CD14-positive monocyte (primary cell): ENCODE results near the gene EPHA2. TPM values are rescaled to one million over a fixed set of nuclear protein-coding genes. Genes with fewer than 3 reads are reported as not detected.

Source experiments
- DNase-seq, 3 donors: peaks; one replicate each; pipeline ENCODE4 v3.0.0-alpha.2; 2011 to 2022
- H2AFZ ChIP-seq: 2 replicates; pipeline ENCODE4 v1.6.0; 2012; ENCODE audit warnings: mild to moderate bottlenecking, low read depth, low read length, inconsistent platforms; ENCODE audit not compliant: insufficient read depth, poor library complexity, severe bottlenecking
- H3K27ac ChIP-seq, 2 donors: 1 replicate in 1 of 2; 2 replicates in 1 of 2; pipeline ENCODE4 v1.5.1; 2012 to 2013; ENCODE audit warnings: low read length in 2 of 2, control low read depth in 1 of 2, inconsistent platforms in 1 of 2, low read depth in 1 of 2, mild to moderate bottlenecking in 1 of 2
- H3K27me3 ChIP-seq, 2 donors: one replicate each; pipeline versions ENCODE4 v1.6.0 to v1.6.1; 2011 to 2013; ENCODE audit warnings: low read length in 2 of 2; ENCODE audit not compliant: control insufficient read depth in 2 of 2, insufficient read depth in 2 of 2
- H3K36me3 ChIP-seq, 2 donors: replicated peaks in 1 of 2; 1 replicate in 1 of 2; 2 replicates in 1 of 2; pipeline versions ENCODE4 v1.5.1 to v1.6.1; 2012 to 2013; ENCODE audit warnings: low read length in 2 of 2, control low read depth in 1 of 2, inconsistent platforms in 1 of 2, mild to moderate bottlenecking in 1 of 2; ENCODE audit not compliant: insufficient read depth in 2 of 2, control insufficient read depth in 1 of 2
- H3K4me1 ChIP-seq, 2 donors: 1 replicate in 1 of 2; 2 replicates in 1 of 2; pipeline versions ENCODE4 v1.5.1 to v1.6.1; 2012 to 2013; ENCODE audit warnings: low read length in 2 of 2, control low read depth in 1 of 2, inconsistent platforms in 1 of 2, mild to moderate bottlenecking in 1 of 2, moderate library complexity in 1 of 2; ENCODE audit not compliant: insufficient read depth in 2 of 2, control insufficient read depth in 1 of 2
- H3K4me2 ChIP-seq: replicated peaks from 2 replicates; pipeline ENCODE3; 2012; ENCODE audit warnings: low read length, moderate library complexity, mild to moderate bottlenecking; ENCODE audit not compliant: poor library complexity, severe bottlenecking; ENCODE audit errors: extremely low read depth
- H3K4me3 ChIP-seq, 3 experiments: fragments of 200-600 bp in 1 of 3; sonication (generic) in 1 of 3; replicated peaks in 1 of 3; 1 replicate in 2 of 3; 2 replicates in 1 of 3; pipeline ENCODE4 v1.5.1; 2011 to 2013; ENCODE audit warnings: low read length in 3 of 3, mild to moderate bottlenecking in 3 of 3, control low read depth in 2 of 3, low read depth in 2 of 3, inconsistent platforms in 1 of 3, moderate library complexity in 1 of 3
- H3K79me2 ChIP-seq: 2 replicates; pipeline ENCODE4 v1.6.0; 2012; ENCODE audit warnings: mild to moderate bottlenecking, control low read depth, inconsistent platforms, low read length, moderate library complexity; ENCODE audit not compliant: insufficient read depth
- H3K9ac ChIP-seq: 2 replicates; pipeline ENCODE4 v1.6.0; 2017; ENCODE audit warnings: low read length, mild to moderate bottlenecking; ENCODE audit not compliant: insufficient read depth, poor library complexity, severe bottlenecking
- H3K9me3 ChIP-seq, 2 donors: replicated peaks in 1 of 2; 1 replicate in 1 of 2; 2 replicates in 1 of 2; pipeline versions ENCODE4 v1.5.1 to v1.6.1; 2012 to 2013; ENCODE audit warnings: low read length in 2 of 2, control low read depth in 1 of 2; ENCODE audit not compliant: control insufficient read depth in 1 of 2, insufficient read depth in 1 of 2
- H4K20me1 ChIP-seq: 2 replicates; pipeline ENCODE4 v1.6.0; 2012; ENCODE audit warnings: mild to moderate bottlenecking, low read length, control low read depth, moderate library complexity; ENCODE audit not compliant: insufficient read depth
- H3K27ac Mint-ChIP-seq, 7 donors: one replicate each; pipeline ENCODE4 v1.8.0; 2020; ENCODE audit warnings: mild to moderate bottlenecking in 7 of 7, mixed read lengths in 7 of 7, moderate library complexity in 6 of 7, inconsistent platforms in 2 of 7
- H3K27me3 Mint-ChIP-seq, 3 donors: one replicate each; pipeline ENCODE4 v1.8.0; 2021 to 2022; ENCODE audit warnings: low read depth in 3 of 3, mild to moderate bottlenecking in 3 of 3, mixed read lengths in 3 of 3, moderate library complexity in 3 of 3, inconsistent platforms in 1 of 3
- H3K36me3 Mint-ChIP-seq, 2 donors: one replicate each; pipeline ENCODE4 v1.8.0; 2020; ENCODE audit warnings: mixed read lengths in 2 of 2, inconsistent platforms in 1 of 2, mild to moderate bottlenecking in 1 of 2
- H3K4me1 Mint-ChIP-seq: one replicate; pipeline ENCODE4 v1.8.0; 2020; ENCODE audit warnings: mild to moderate bottlenecking, mixed read lengths
- H3K4me3 Mint-ChIP-seq, 2 donors: one replicate each; pipeline ENCODE4 v1.8.0; 2020; ENCODE audit warnings: mild to moderate bottlenecking in 2 of 2, mixed read lengths in 2 of 2, moderate library complexity in 1 of 2
- H3K9me3 Mint-ChIP-seq, 7 donors: one replicate each; pipeline ENCODE4 v1.8.0; 2020 to 2022; ENCODE audit warnings: mixed read lengths in 7 of 7, mild to moderate bottlenecking in 6 of 7, moderate library complexity in 6 of 7, inconsistent platforms in 2 of 7
- CTCF ChIP-seq: fragments of 200-600 bp; IDR thresholded peaks from one replicate; pipeline ENCODE4 v1.8.0; 2022; ENCODE audit warnings: antibody characterized with exemption, mild to moderate bottlenecking
- WGBS: methylation state at CpG from one replicate; pipeline ENCODE4 v1.1.5; 2013; ENCODE audit warnings: missing lambda C conversion rate; ENCODE audit not compliant: insufficient coverage; 5-methylcytosine and 5-hydroxymethylcytosine counted together
- intact Hi-C, 2 donors: fragments of 100-400 bp; cut with micrococcal nuclease; formaldehyde crosslinking; loops; one replicate each; pipeline versions ENCODE4 v1.15.0 to v1.15.1; 2023
- polyA plus RNA-seq, 3 donors: library from polyadenylated mRNA; depleted of rRNA in 1 of 3; unstranded in 2 of 3; stranded (reverse) in 1 of 3; fragments of 300-500 nt in 2 of 3; fragments of >200 nt in 1 of 3; fragmentation: Illumina TruSeq in 2 of 3; gene quantifications; 1 replicate in 2 of 3; 2 replicates in 1 of 3; pipeline ENCODE4 v1.2.3, GENCODE V29; 2012 to 2021

The EPHA2 gene
- polyA plus RNA-seq, 3 donors, result 0.03 TPM; not detected in 2

DNA sequence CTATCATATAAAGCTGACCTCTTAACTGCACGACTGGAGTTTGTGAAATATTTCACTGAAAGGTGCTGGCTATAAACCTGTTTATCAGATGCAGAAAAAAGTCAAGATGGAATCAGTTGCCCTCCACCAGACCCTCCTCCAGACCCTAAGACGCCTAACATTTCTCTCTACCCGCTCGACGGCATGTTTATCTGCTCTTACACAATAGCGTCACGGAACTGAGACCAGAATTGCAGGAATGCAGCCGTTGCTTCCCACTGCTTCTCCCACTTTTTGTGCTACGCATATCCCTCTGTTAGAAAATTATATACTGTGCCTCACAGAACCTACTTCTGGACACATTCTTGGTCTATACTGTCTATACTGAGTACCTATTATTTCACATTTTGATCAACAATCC, 54.2 kb downstream of the EPHA2 start:
- Histone ChIP-seq H3K4me3 (no peak overlapping the region), H3K9ac (no peak overlapping the region), H3K79me2 (no peaks in the 10 kb centered on the region), H2AFZ (no peak overlapping the region), H3K27me3 (no peaks in the 10 kb centered on the region), H3K9me3 (no peaks in the 10 kb centered on the region), H3K4me2 (no peak overlapping the region), H3K4me1 (no peaks in the 10 kb centered on the region), H3K27ac (no peak overlapping the region), H4K20me1 (no peaks in the 10 kb centered on the region), H3K36me3 (no peaks in the 10 kb centered on the region)
- Mint-ChIP-seq H3K27me3 (peaks cover 4 to 15% (median 5%) of the 10 kb centered on the region in 3 donors), H3K4me3 (no peak overlapping the region), H3K9me3 (peaks cover 2 to 19% (median 9%) of the 10 kb centered on the region in 7 donors), H3K36me3 (no peaks in the 10 kb centered on the region), H3K27ac (no peak overlapping the region), H3K4me1 (no peaks in the 10 kb centered on the region)
- no peak for TF ChIP-seq CTCF
- intact Hi-C loops, result no loop called here
- no peak for DNase-seq
- 79% methylated on average over 3 of the region's 9 CpGs for WGBS

DNA sequence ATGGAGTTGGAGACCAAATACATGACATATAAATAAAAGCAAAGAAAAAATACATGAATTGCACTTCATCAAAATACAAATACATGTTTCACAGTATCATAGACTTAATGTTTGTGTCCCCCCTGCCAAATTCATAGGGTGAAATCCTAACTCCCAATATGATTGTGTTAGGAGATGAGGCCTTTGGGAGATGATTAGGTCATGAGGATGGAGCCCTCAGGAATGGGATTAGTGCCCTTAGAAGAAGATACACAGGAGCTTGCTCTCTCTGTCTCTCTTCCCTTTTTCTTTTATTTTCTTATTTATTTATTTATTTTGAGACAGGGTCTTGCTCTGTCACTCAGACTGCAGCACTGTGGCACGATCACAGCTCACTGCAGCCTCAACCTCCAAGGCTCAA, 56.5 kb downstream of the EPHA2 start:
- WGBS, result no CpG with 5 or more reads among the region's 1 CpG
- H3K9me3 Mint-ChIP-seq, result peaks cover 2 to 14% (median 8%) of the 10 kb centered on the region in 7 donors
- H2AFZ ChIP-seq, result no peak overlapping the region
- H3K4me3 ChIP-seq, result no peak overlapping the region
- H3K27me3 Mint-ChIP-seq, result peaks cover 6 to 26% (median 8%) of the 10 kb centered on the region in 3 donors
- no peak overlapping the region for H3K27ac Mint-ChIP-seq
- no peaks in the 10 kb centered on the region for H3K36me3 Mint-ChIP-seq
- H3K4me2 ChIP-seq, result no peak overlapping the region
- no peaks in the 10 kb centered on the region for H3K36me3 ChIP-seq
- no peaks in the 10 kb centered on the region for H3K4me1 ChIP-seq
- no peak overlapping the region for H3K9ac ChIP-seq
- no peaks in the 10 kb centered on the region for H4K20me1 ChIP-seq
- no peak for TF ChIP-seq CTCF
- H3K27me3 ChIP-seq, result no peaks in the 10 kb centered on the region
- no peaks in the 10 kb centered on the region for H3K79me2 ChIP-seq
- DNase-seq, result no peak
- H3K27ac ChIP-seq, result no peak overlapping the region
- intact Hi-C loops, result no loop called here
- H3K9me3 ChIP-seq, result no peaks in the 10 kb centered on the region
- H3K4me3 Mint-ChIP-seq, result no peak overlapping the region
- no peaks in the 10 kb centered on the region for H3K4me1 Mint-ChIP-seq
